Neural cell (in vitro differentiated cells): ENCODE data around the gene IER5L.

ENCODE experiments used
- CTCF ChIP-seq: fragments of 450-650 bp; IDR thresholded peaks from 2 replicates; pipeline ENCODE4 v1.5.1; 2014; ENCODE audit warnings: antibody characterized with exemption, mild to moderate bottlenecking, moderate library complexity; ENCODE audit not compliant: poor library complexity, severe bottlenecking
- EZH2 ChIP-seq: fragments of 200-600, 300-800 bp; shearing (Covaris generic), sonication (generic); IDR thresholded peaks from 2 replicates; pipeline ENCODE4 v1.6.1; 2014; ENCODE audit warnings: antibody characterized with exemption, low read length, borderline replicate concordance, mild to moderate bottlenecking; ENCODE audit not compliant: insufficient read depth, poor library complexity, severe bottlenecking
- POLR2AphosphoS5 ChIP-seq: IDR thresholded peaks from 2 replicates; pipeline ENCODE4 v1.6.1; 2012
- RAD21 ChIP-seq: fragments of 450-650 bp; conservative IDR thresholded peaks from 2 replicates; pipeline ENCODE4 v1.6.1; 2014; ENCODE audit warnings: antibody characterized with exemption, mild to moderate bottlenecking, moderate library complexity

- TF ChIP-seq RAD21: no peak
- TF ChIP-seq EZH2: no peak
- no peak for TF ChIP-seq CTCF
- TF ChIP-seq POLR2AphosphoS5: no peak
These were observed 23.1 kb downstream of the IER5L start for GRCh38 chr9:129154866-129155477.
